Adrenal gland (tissue), 12 donors: ENCODE measurements around the gene PLK5. TPM values are rescaled to one million over a fixed set of nuclear protein-coding genes. Genes with fewer than 3 reads are reported as not detected.

Experiments used
- DNase-seq, 7 donors: peaks; one replicate each; pipeline ENCODE4 v3.0.0-alpha.2; 2019 to 2020
- H3K27ac ChIP-seq, 5 donors: fragments of 200-600 bp; sonication (generic) in 4 of 5; 1 replicate in 3 of 5; 2 replicates in 2 of 5; pipeline versions ENCODE4 v1.5.1 to v1.8.0; 2016 to 2020; ENCODE audit warnings: mild to moderate bottlenecking in 1 of 5
- H3K27me3 ChIP-seq: fragments of 200-600 bp; 2 replicates; pipeline ENCODE4 v1.8.0; 2021
- H3K36me3 ChIP-seq, 2 donors: fragments of 200-600 bp; replicated peaks in 1 of 2; 1 replicate in 1 of 2; 2 replicates in 1 of 2; pipeline versions ENCODE4 v1.5.1 to v1.8.0; 2018 to 2022
- H3K4me1 ChIP-seq, 2 donors: fragments of 200-600 bp; replicated peaks in 1 of 2; 1 replicate in 1 of 2; 2 replicates in 1 of 2; pipeline versions ENCODE4 v1.5.1 to v1.8.0; 2018 to 2021
- H3K4me3 ChIP-seq, 4 donors: fragments of 200-600 bp; sonication (generic) in 3 of 4; one replicate each; pipeline ENCODE4 v1.5.1; 2016 to 2018
- H3K9me3 ChIP-seq, 3 donors: fragments of 200-600 bp; sonication (generic) in 1 of 3; replicated peaks in 1 of 3; 1 replicate in 2 of 3; 2 replicates in 1 of 3; pipeline versions ENCODE4 v1.5.1 to v1.8.0; 2016 to 2021
- CTCF ChIP-seq, 6 experiments: fragments of 450-650 bp in 4 of 6; fragments of 200-600 bp in 2 of 6; sonication (generic) in 1 of 6; IDR thresholded peaks; 1 replicate in 5 of 6; 2 replicates in 1 of 6; pipeline versions ENCODE4 v1.5.1 to v1.8.0; 2016 to 2021; ENCODE audit warnings: antibody characterized with exemption in 6 of 6, mild to moderate bottlenecking in 2 of 6, moderate library complexity in 1 of 6
- POLR2A ChIP-seq, 2 donors: fragments of 450-650 bp; IDR thresholded peaks; one replicate each; pipeline ENCODE4 v1.6.1; 2017; ENCODE audit warnings: antibody characterized with exemption in 2 of 2, mild to moderate bottlenecking in 2 of 2, moderate library complexity in 1 of 2
- WGBS, 4 donors: extraction: QIAGEN DNeasy Blood & Tissue Kit in 2 of 4; methylation state at CpG; one replicate each; pipeline versions ENCODE4 v1.1.5 to v1.1.7; 2013 to 2017; 5-methylcytosine and 5-hydroxymethylcytosine counted together
- intact Hi-C, 2 donors: fragments of 100-400 bp; cut with DNase I; formaldehyde crosslinking; loops; one replicate each; pipeline versions ENCODE4 v1.14.1 to v1.15.0; 2022 to 2023
- polyA plus RNA-seq, 3 donors: library from polyadenylated mRNA; stranded (reverse); fragments of 200-250 nt in 2 of 3; fragments of 350-450 nt in 1 of 3; fragmentation: Illumina TruSeq in 1 of 3; extraction: RNeasy Lipid Tissue Mini Kit (QIAGEN cat#74804) in 1 of 3; gene quantifications; one replicate each; pipeline ENCODE4 v1.2.3, GENCODE V29; 2013 to 2014
- total RNA-seq, 9 donors: library from RNA; depleted of rRNA in 4 of 9; stranded (reverse); fragments of >200 nt in 4 of 9; fragments of 120-200 nt in 1 of 9; fragmentation: NEBNext Ultra II Directional in 1 of 9; extraction: Animal tissue kit (Norgen Biotek cat#: 25700) in 1 of 9; gene quantifications; one replicate each; pipeline versions ENCODE4 v1.1.0 to v1.2.4, GENCODE V29; 2013 to 2023
- donor health status: healthy with polysubstance abuse.
- donor health status: Bipolar disorder and iron deficiency.
- donor health status: DM: yes; HTN: yes; CAD: no.
- donor health status: DM: no; HTN: no; CAD: no.
- donor health status: DM: no; HTN: no; CAD: no.
- donor health status: DM: yes; HTN: yes; CAD: no.

The PLK5 gene
- total and polyA plus RNA-seq, 12 donors = 0.15 to 1.0 (median 0.32) TPM; not detected in 8

- no peaks in the 10 kb centered on the region for H3K9me3 ChIP-seq
- no peak for TF ChIP-seq POLR2A (IDR thresholded peaks at IDR 0.05)
- no peak for TF ChIP-seq CTCF (IDR thresholded peaks at IDR 0.05)
- no peaks in the 10 kb centered on the region for H3K4me1 ChIP-seq
- WGBS, 4 donors = 32 to 62% (median 53%) methylated on average over 8 to 9 of the region's 9 CpGs
- intact Hi-C loops = no loop called here
- no peak overlapping the region for H3K4me3 ChIP-seq
- H3K27me3 ChIP-seq = no peaks in the 10 kb centered on the region
- no peaks in the 10 kb centered on the region for H3K36me3 ChIP-seq
- no peak for DNase-seq
- no peak overlapping the region for H3K27ac ChIP-seq
These were observed 22.7 kb upstream of the PLK5 start for GRCh38 chr19:1501200-1501595.

- TF ChIP-seq POLR2A (IDR thresholded peaks at IDR 0.05) (no peak), CTCF (IDR thresholded peaks at IDR 0.05) (no peak)
- Histone ChIP-seq H3K4me3 (no peak overlapping the region), H3K36me3 (no peaks in the 10 kb centered on the region), H3K27ac (no peak overlapping the region), H3K4me1 (no peaks in the 10 kb centered on the region), H3K27me3 (no peaks in the 10 kb centered on the region), H3K9me3 (no peaks in the 10 kb centered on the region)
- intact Hi-C loops = no loop called here
- no peak for DNase-seq
- 57 to 66% (median 62%) methylated on average over 14 of the region's 14 CpGs for WGBS, 4 donors
These were observed 21.3 kb upstream of the PLK5 start for GRCh38 chr19:1502433-1503088.

- H3K27me3 ChIP-seq = no peaks in the 10 kb centered on the region
- DNase-seq = peak in 2 of 7 donors; percentile 61
- no peaks in the 10 kb centered on the region for H3K36me3 ChIP-seq
- no peak overlapping the region for H3K27ac ChIP-seq
- H3K4me3 ChIP-seq = no peak overlapping the region
- H3K4me1 ChIP-seq = peaks cover 0 to under 1% of the 10 kb centered on the region in 2 donors
- WGBS, 4 donors = 10 to 19% (median 12%) methylated on average over 10 to 49 of the region's 49 CpGs
- no peak for TF ChIP-seq POLR2A (IDR thresholded peaks at IDR 0.05)
- peak; percentile 33 to 70 (median 56) for TF ChIP-seq CTCF (IDR thresholded peaks at IDR 0.05)
- intact Hi-C loops = no loop called here
- no peaks in the 10 kb centered on the region for H3K9me3 ChIP-seq
These were observed 20.6 kb upstream of the PLK5 start for GRCh38 chr19:1503089-1503924.

GRCh38 chr19:1503925-1504773, 19.7 kb upstream of the PLK5 start:
- DNase-seq = no peak
- TF ChIP-seq POLR2A (IDR thresholded peaks at IDR 0.05) (no peak), CTCF (IDR thresholded peaks at IDR 0.05) (no peak)
- Histone ChIP-seq H3K36me3 (no peaks in the 10 kb centered on the region), H3K4me1 (peaks cover 0 to 3% of the 10 kb centered on the region in 2 donors), H3K4me3 (no peak overlapping the region), H3K9me3 (no peaks in the 10 kb centered on the region), H3K27ac (no peak overlapping the region), H3K27me3 (no peaks in the 10 kb centered on the region)
- WGBS, 4 donors = 33 to 50% (median 40%) methylated on average over 16 to 23 of the region's 23 CpGs
- intact Hi-C loops = no loop called here
